KMS-11 (cell line): ENCODE measurements around the gene FOXM1.
"Not testable (repeated sequence)": the region's sequence is repeated elsewhere in the genome, so short reads cannot be mapped to it uniquely, and the experiment has no call there.

Source experiments
- H2AFZ ChIP-seq: fragments of 200-600 bp; sonication (generic); 2 replicates; pipeline ENCODE4 v1.6.1; 2016; ENCODE audit warnings: antibody characterized with exemption, mixed run types, low read depth
- H3K27ac ChIP-seq: fragments of 200-600 bp; sonication (generic); 2 replicates; pipeline ENCODE4 v1.6.1; 2016; ENCODE audit warnings: mild to moderate bottlenecking, mixed run types
- H3K27me3 ChIP-seq: fragments of 200-600 bp; sonication (generic); 2 replicates; pipeline ENCODE4 v1.6.1; 2017; ENCODE audit warnings: mild to moderate bottlenecking, low read depth, mixed run types, moderate library complexity; ENCODE audit not compliant: insufficient read depth
- H3K36me3 ChIP-seq: fragments of 200-600 bp; sonication (generic); 2 replicates; pipeline ENCODE4 v1.6.1; 2017; ENCODE audit warnings: mild to moderate bottlenecking, mixed run types; ENCODE audit not compliant: insufficient read depth
- H3K4me1 ChIP-seq: fragments of 200-600 bp; sonication (generic); 2 replicates; pipeline ENCODE4 v1.6.1; 2016; ENCODE audit warnings: mild to moderate bottlenecking, low read depth, mixed run types; ENCODE audit not compliant: poor library complexity, severe bottlenecking
- H3K4me2 ChIP-seq: fragments of 200-600 bp; sonication (generic); 2 replicates; pipeline ENCODE4 v1.7.0; 2016; ENCODE audit warnings: mild to moderate bottlenecking, mixed run types
- H3K4me3 ChIP-seq: fragments of 200-600 bp; sonication (generic); IDR thresholded peaks from 2 replicates; pipeline ENCODE4 v1.6.1; 2017; ENCODE audit warnings: low read depth, low read length, mixed read lengths; ENCODE audit not compliant: insufficient read depth
- H3K79me2 ChIP-seq: fragments of 200-600 bp; sonication (generic); 2 replicates; pipeline ENCODE4 v1.6.1; 2016; ENCODE audit warnings: low read depth, mixed run types; ENCODE audit not compliant: insufficient read depth
- H3K9ac ChIP-seq: fragments of 200-600 bp; sonication (generic); 2 replicates; pipeline ENCODE4 v1.6.1; 2016; ENCODE audit warnings: mild to moderate bottlenecking, mixed run types
- H4K20me1 ChIP-seq: fragments of 200-600 bp; sonication (generic); 2 replicates; pipeline ENCODE4 v1.6.1; 2016; ENCODE audit warnings: mild to moderate bottlenecking, mixed run types; ENCODE audit not compliant: insufficient read depth
- CTCF ChIP-seq: fragments of 200-600 bp; sonication (generic); conservative IDR thresholded peaks from 2 replicates; pipeline ENCODE4 v1.6.1; 2017; ENCODE audit warnings: low read depth, mild to moderate bottlenecking, antibody characterized with exemption, low read length, moderate library complexity, mixed read lengths

The FOXM1 gene

GRCh38 chr12:2879853-2880252, 2.9 kb upstream of the FOXM1 start:
- Histone ChIP-seq H3K27ac (no peak overlapping the region), H2AFZ (no peak overlapping the region), H3K9ac (no peak overlapping the region), H3K4me1 (peaks cover 14% of the 10 kb centered on the region), H3K79me2 (peaks cover 43% of the 10 kb centered on the region), H4K20me1 (no peaks in the 10 kb centered on the region), H3K4me3 (no peak overlapping the region), H3K36me3 (no peaks in the 10 kb centered on the region), H3K4me2 (no peak overlapping the region), H3K27me3 (no peaks in the 10 kb centered on the region)
- TF ChIP-seq CTCF: no peak

GRCh38 chr12:2877953-2878732, 1.2 kb upstream of the FOXM1 start:
- TF ChIP-seq CTCF: no peak
- H3K27ac ChIP-seq: peak overlapping the region; percentile 89; the same call in 1 of the 2 replicates
- no peaks in the 10 kb centered on the region; the same call in 1 of the 2 replicates for H3K36me3 ChIP-seq
- H3K4me1 ChIP-seq: peaks cover 14% of the 10 kb centered on the region
- no peak overlapping the region for H3K4me3 ChIP-seq
- H3K79me2 ChIP-seq: peaks cover 60% of the 10 kb centered on the region
- peak overlapping the region; percentile 93; the same call in 1 of the 2 replicates for H3K9ac ChIP-seq
- no peaks in the 10 kb centered on the region for H3K27me3 ChIP-seq
- H2AFZ ChIP-seq: no peak overlapping the region
- peak overlapping the region; percentile 88 for H3K4me2 ChIP-seq
- H4K20me1 ChIP-seq: no peaks in the 10 kb centered on the region

GRCh38 chr12:2876431-2877046, 435 bp downstream of the FOXM1 start:
- Histone ChIP-seq H3K79me2 (peaks cover 72% of the 10 kb centered on the region), H3K36me3 (no peaks in the 10 kb centered on the region; the same call in 1 of the 2 replicates), H2AFZ (peak overlapping the region; percentile 62), H3K4me2 (peak overlapping the region; percentile 66), H3K9ac (peak overlapping the region; percentile 93), H3K4me3 (no peak overlapping the region), H3K27ac (peak overlapping the region; percentile 89), H4K20me1 (no peaks in the 10 kb centered on the region), H3K4me1 (peaks cover 14% of the 10 kb centered on the region), H3K27me3 (no peaks in the 10 kb centered on the region)
- no peak for TF ChIP-seq CTCF

- H3K27ac ChIP-seq: not testable (repeated sequence)
Observed at GRCh38 chr12:2868986-2869632, 7.9 kb downstream of the FOXM1 start.

More at GRCh38 chr12:2868986-2869632, 7.9 kb downstream of the FOXM1 start:
- not testable (repeated sequence) for H3K4me2 ChIP-seq, H4K20me1 ChIP-seq, H3K27me3 ChIP-seq, H3K9ac ChIP-seq, H3K4me1 ChIP-seq, H2AFZ ChIP-seq, H3K36me3 ChIP-seq, H3K4me3 ChIP-seq
- peaks cover 22% of the 10 kb centered on the region; the same call in 1 of the 2 replicates for H3K79me2 ChIP-seq
